ENCODE measurements around the gene INPP5E.

Gene INPP5E

GRCh38 chr9:136470792-136471469, 31.3 kb upstream of the INPP5E start:
- TF ChIP-seq CTCF (IDR thresholded peaks at IDR 0.05; ENCODE audit: insufficient read depth, missing control alignments) = no peak
- no peak for FAIRE-seq

GRCh38 chr9:136470356-136470755, 30.7 kb upstream of the INPP5E start:
- no peak for TF ChIP-seq CTCF (IDR thresholded peaks at IDR 0.05; ENCODE audit: insufficient read depth, missing control alignments)
- FAIRE-seq (no peak), DNase-seq (ENCODE audit: insufficient read length, low spot score) (no peak)

More at GRCh38 chr9:136470792-136471469, 31.3 kb upstream of the INPP5E start:
- DNase-seq (ENCODE audit: insufficient read length, low spot score) = no peak

GRCh38 chr9:136467766-136468165, 28.1 kb upstream of the INPP5E start:
- no peak for TF ChIP-seq CTCF (IDR thresholded peaks at IDR 0.05; ENCODE audit: insufficient read depth, missing control alignments)
- DNase-seq (ENCODE audit: insufficient read length, low spot score) (no peak), FAIRE-seq (no peak)

- FAIRE-seq (no peak), DNase-seq (ENCODE audit: insufficient read length, low spot score) (no peak)
- no peak for TF ChIP-seq CTCF (IDR thresholded peaks at IDR 0.05; ENCODE audit: insufficient read depth, missing control alignments)
Observed at GRCh38 chr9:136466155-136466541, 26.5 kb upstream of the INPP5E start.

- DNase-seq (ENCODE audit: insufficient read length, low spot score) (no peak), FAIRE-seq (no peak)
- no peak for TF ChIP-seq CTCF (IDR thresholded peaks at IDR 0.05; ENCODE audit: insufficient read depth, missing control alignments)
Observed at GRCh38 chr9:136465500-136466154, 26.0 kb upstream of the INPP5E start.

- FAIRE-seq (no peak), DNase-seq (ENCODE audit: insufficient read length, low spot score) (no peak)
- TF ChIP-seq CTCF (IDR thresholded peaks at IDR 0.05; ENCODE audit: insufficient read depth, missing control alignments) = no peak
Observed at GRCh38 chr9:136464241-136464640, 24.6 kb upstream of the INPP5E start.

- no peak for FAIRE-seq
- DNase-seq (ENCODE audit: insufficient read length, low spot score) = no peak
- TF ChIP-seq CTCF (IDR thresholded peaks at IDR 0.05; ENCODE audit: insufficient read depth, missing control alignments) = no peak
Observed at GRCh38 chr9:136463578-136463977, 23.9 kb upstream of the INPP5E start.
